Measurements from ENCODE around the gene CTAG2. TPM values are rescaled to one million over a fixed set of nuclear protein-coding genes. Genes with fewer than 3 reads are reported as not detected.

CTAG2 gene
- total and polyA plus RNA-seq, 10 of the 15 experiments (the other 5 are each of a cell fraction or from before 2014, with no cell fraction given) = 0.73 TPM; not detected in 9

DNA sequence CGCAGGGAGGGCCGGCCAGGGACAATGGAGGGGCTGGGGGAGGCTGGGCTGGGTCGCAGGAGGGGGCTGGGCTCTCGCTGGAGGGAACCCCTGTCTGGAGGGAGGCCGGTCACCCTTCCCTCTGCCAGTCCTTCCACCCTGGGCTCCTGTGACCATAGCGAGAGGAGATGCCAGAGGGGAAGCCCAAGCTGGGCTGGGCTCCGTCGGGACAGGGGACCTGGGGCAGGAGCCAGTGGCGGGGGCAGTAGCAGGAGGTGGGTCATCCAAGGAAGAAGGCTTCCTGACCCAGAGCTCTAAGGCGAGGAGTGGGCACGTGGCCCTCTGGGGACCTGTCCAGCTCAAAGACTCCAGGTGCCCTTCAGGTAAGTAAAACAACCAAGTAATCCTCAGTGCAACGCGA, 51.2 kb downstream of the CTAG2 start:
- Histone ChIP-seq H3K27ac (ENCODE audit: control insufficient read depth, insufficient read depth) (no peak overlapping the region), H3K4me3 (no peak overlapping the region), H3K4me2 (ENCODE audit: control insufficient read depth, insufficient read depth) (no peak overlapping the region), H3K36me3 (ENCODE audit: control insufficient read depth in 2 of 2, insufficient read depth in 2 of 2, low read length in 1 of 2) (no peaks in the 10 kb centered on the region), H3K4me1 (ENCODE audit: control insufficient read depth, insufficient read depth, low read length) (no peaks in the 10 kb centered on the region), H3K9ac (ENCODE audit: control insufficient read depth, insufficient read depth, low read length) (no peak overlapping the region), H3K9me3 (replicated peaks; ENCODE audit: control insufficient read depth, insufficient read depth, low read length) (no peaks in the 10 kb centered on the region; the same call in 2 of the 3 replicates), H2AFZ (ENCODE audit: control insufficient read depth, low read depth, low read length) (no peak overlapping the region), H4K20me1 (ENCODE audit: control insufficient read depth, insufficient read depth) (no peaks in the 10 kb centered on the region), H3K27me3 (replicated peaks in 1 of 2; ENCODE audit: control insufficient read depth in 2 of 2, insufficient read depth in 2 of 2, low read length in 1 of 2) (no peaks in the 10 kb centered on the region), H3K79me2 (ENCODE audit: control insufficient read depth, insufficient read depth, low read length) (no peaks in the 10 kb centered on the region)
- no TSS peak for BruUV-seq (replicated peaks)
- ATAC-seq (no peak), DNase-seq (ENCODE audit: low read depth, low spot score) (no peak), FAIRE-seq (no peak)
- ChIA-PET SMC1A (ENCODE audit: uncharacterized antibody, unreplicated experiment) (no interaction called here), CTCF (no interaction called here), RAD21 (ENCODE audit: unreplicated experiment) (no interaction called here), POLR2A (no interaction called here)
- in situ Hi-C loops (cut with MboI) (no loop called here), intact Hi-C loops (cut with micrococcal nuclease; ENCODE audit: unreplicated experiment) (no loop called here)
- TF ChIP-seq CBX5 (IDR thresholded peaks at IDR 0.05; ENCODE audit: low read depth) (no peak), ZNF217 (IDR thresholded peaks at IDR 0.05) (no peak), JUND (IDR thresholded peaks at IDR 0.05; ENCODE audit: low read depth, low read length) (no peak), SIX5 (IDR thresholded peaks at IDR 0.05; ENCODE audit: low read depth, low read length, severe bottlenecking) (no peak), ZBED1 (IDR thresholded peaks at IDR 0.05; ENCODE audit: borderline replicate concordance) (no peak), ZNF24 (IDR thresholded peaks at IDR 0.05) (no peak), BRCA1 (IDR thresholded peaks at IDR 0.05; ENCODE audit: low read depth, low read length) (no peak), BHLHE40 (IDR thresholded peaks at IDR 0.05; ENCODE audit: borderline replicate concordance in 1 of 2, low read depth in 2 of 2, low read length in 1 of 2) (no peak), HDAC6 (IDR thresholded peaks at IDR 0.05; ENCODE audit: unreplicated experiment) (no peak), BCL11A (IDR thresholded peaks at IDR 0.05; ENCODE audit: low read depth, low read length) (no peak), RELA (IDR thresholded peaks at IDR 0.05; ENCODE audit: borderline replicate concordance, partially characterized antibody) (no peak), CBX3 (IDR thresholded peaks at IDR 0.05; ENCODE audit: borderline replicate concordance, low read depth) (no peak), CREM (IDR thresholded peaks at IDR 0.05; ENCODE audit: low read depth) (no peak)
- TF ChIP-seq, protein P1, sequence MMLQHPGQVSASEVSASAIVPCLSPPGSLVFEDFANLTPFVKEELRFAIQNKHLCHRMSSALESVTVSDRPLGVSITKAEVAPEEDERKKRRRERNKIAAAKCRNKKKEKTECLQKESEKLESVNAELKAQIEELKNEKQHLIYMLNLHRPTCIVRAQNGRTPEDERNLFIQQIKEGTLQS (IDR thresholded peaks at IDR 0.05; ENCODE audit: borderline replicate concordance, extremely low read depth, low read depth, low read length) = no peak
- TF ChIP-seq, protein P2, sequence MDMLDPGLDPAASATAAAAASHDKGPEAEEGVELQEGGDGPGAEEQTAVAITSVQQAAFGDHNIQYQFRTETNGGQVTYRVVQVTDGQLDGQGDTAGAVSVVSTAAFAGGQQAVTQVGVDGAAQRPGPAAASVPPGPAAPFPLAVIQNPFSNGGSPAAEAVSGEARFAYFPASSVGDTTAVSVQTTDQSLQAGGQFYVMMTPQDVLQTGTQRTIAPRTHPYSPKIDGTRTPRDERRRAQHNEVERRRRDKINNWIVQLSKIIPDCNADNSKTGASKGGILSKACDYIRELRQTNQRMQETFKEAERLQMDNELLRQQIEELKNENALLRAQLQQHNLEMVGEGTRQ (IDR thresholded peaks at IDR 0.05; ENCODE audit: borderline replicate concordance, low read depth, low read length) = no peak
- WGBS (ENCODE audit: insufficient coverage, insufficient replicate concordance, low lambda C conversion rate, missing lambda C conversion rate) = 41% methylated on average over 12 of the region's 13 CpGs

Small RNAs within 50 kb of the gene (small RNA-seq; reads per million reads assigned to genes)
- gene AC244090.1 = not detected
- gene AC244107.2 = not detected

Other genes starting within 250 kb of the CTAG2 start
Only the 7 nearest of the 19 such genes appear.
- gene FAM3A, start 137.3 kb downstream of the CTAG2 start, total RNA-seq (2014; rRNA removed) = 11.0 and 16.3 TPM in 2 replicates
- 6.1 and 6.2 TPM in 2 replicates for gene FAM3A, start 137.3 kb downstream of the CTAG2 start, total RNA-seq (2014; rRNA removed; fragmentation: Illumina TruSeq; extraction: Trizol)
- 17.6 and 20.6 TPM in 2 replicates for gene FAM3A, start 137.3 kb downstream of the CTAG2 start, total RNA-seq (2021)
- 3.6 and 6.6 TPM in 2 replicates for gene FAM3A, start 137.3 kb downstream of the CTAG2 start, polyA plus RNA-seq (2011; rRNA removed)
- gene FAM3A, start 137.3 kb downstream of the CTAG2 start, polyA plus RNA-seq (2014; fragmentation: Illumina TruSeq; extraction: Trizol) = 2.1 and 5.0 TPM in 2 replicates
- 1 to 10 TPM in 1 of 2 experiments, under 1 TPM in 1; 0.29 to 1.1 TPM for gene FAM3A, start 137.3 kb downstream of the CTAG2 start, polyA plus RNA-seq (2014; fragmentation: Nextera tagmentation; extraction: Ambion mirVana)
- 21.1 and 24.5 TPM in 2 replicates for gene FAM3A, start 137.3 kb downstream of the CTAG2 start, polyA plus RNA-seq (2014; rRNA removed)
- 10 to 100 TPM; 17.6 to 17.9 TPM for gene FAM3A, start 137.3 kb downstream of the CTAG2 start, polyA plus RNA-seq (2016; fragmentation: Nextera tagmentation; extraction: Ambion mirVana)
- 26.9 and 35.5 TPM in 2 replicates for gene G6PD, start 106.7 kb downstream of the CTAG2 start, total RNA-seq (2014; rRNA removed)
- 17.2 and 19.5 TPM in 2 replicates for gene G6PD, start 106.7 kb downstream of the CTAG2 start, total RNA-seq (2014; rRNA removed; fragmentation: Illumina TruSeq; extraction: Trizol)
- gene G6PD, start 106.7 kb downstream of the CTAG2 start, total RNA-seq (2021) = 62.5 and 63.4 TPM in 2 replicates
- gene G6PD, start 106.7 kb downstream of the CTAG2 start, polyA plus RNA-seq (2011; rRNA removed) = 4.5 and 11.5 TPM in 2 replicates
- 22.3 and 48.4 TPM in 2 replicates for gene G6PD, start 106.7 kb downstream of the CTAG2 start, polyA plus RNA-seq (2014; fragmentation: Illumina TruSeq; extraction: Trizol)
- gene G6PD, start 106.7 kb downstream of the CTAG2 start, polyA plus RNA-seq (2014; fragmentation: Nextera tagmentation; extraction: Ambion mirVana) = 1 to 10 TPM; 1.6 to 3.8 TPM
- 38.8 and 47.3 TPM in 2 replicates for gene G6PD, start 106.7 kb downstream of the CTAG2 start, polyA plus RNA-seq (2014; rRNA removed)
- gene G6PD, start 106.7 kb downstream of the CTAG2 start, polyA plus RNA-seq (2016; fragmentation: Nextera tagmentation; extraction: Ambion mirVana) = 10 to 100 TPM; 26.2 to 30.7 TPM
- gene IKBKG, start 106.0 kb downstream of the CTAG2 start, total RNA-seq (2014; rRNA removed) = 16.0 and 16.3 TPM in 2 replicates
- gene IKBKG, start 106.0 kb downstream of the CTAG2 start, total RNA-seq (2014; rRNA removed; fragmentation: Illumina TruSeq; extraction: Trizol) = 10.2 TPM in 2 replicates
- gene IKBKG, start 106.0 kb downstream of the CTAG2 start, total RNA-seq (2021) = 28.1 and 30.6 TPM in 2 replicates
- gene IKBKG, start 106.0 kb downstream of the CTAG2 start, polyA plus RNA-seq (2011; rRNA removed) = 8.0 and 17.3 TPM in 2 replicates
- gene IKBKG, start 106.0 kb downstream of the CTAG2 start, polyA plus RNA-seq (2014; fragmentation: Illumina TruSeq; extraction: Trizol) = 2.5 and 8.0 TPM in 2 replicates
- 1 to 10 TPM in 1 of 2 experiments, under 1 TPM in 1; 0.35 to 1.5 TPM for gene IKBKG, start 106.0 kb downstream of the CTAG2 start, polyA plus RNA-seq (2014; fragmentation: Nextera tagmentation; extraction: Ambion mirVana)
- gene IKBKG, start 106.0 kb downstream of the CTAG2 start, polyA plus RNA-seq (2014; rRNA removed) = 30.7 and 33.0 TPM in 2 replicates
- gene IKBKG, start 106.0 kb downstream of the CTAG2 start, polyA plus RNA-seq (2016; fragmentation: Nextera tagmentation; extraction: Ambion mirVana) = 10 to 100 TPM; 21.8 to 24.0 TPM
- gene CTAG1A, start 68.4 kb downstream of the CTAG2 start, total RNA-seq (2014; rRNA removed) = not detected in 2 replicates
- not detected in 2 replicates for gene CTAG1A, start 68.4 kb downstream of the CTAG2 start, total RNA-seq (2014; rRNA removed; fragmentation: Illumina TruSeq; extraction: Trizol)
- not detected in 2 replicates for gene CTAG1A, start 68.4 kb downstream of the CTAG2 start, total RNA-seq (2021)
- not detected in 2 replicates for gene CTAG1A, start 68.4 kb downstream of the CTAG2 start, polyA plus RNA-seq (2011; rRNA removed)
- not detected in 2 replicates for gene CTAG1A, start 68.4 kb downstream of the CTAG2 start, polyA plus RNA-seq (2014; fragmentation: Illumina TruSeq; extraction: Trizol)
- not detected for gene CTAG1A, start 68.4 kb downstream of the CTAG2 start, polyA plus RNA-seq (2014; fragmentation: Nextera tagmentation; extraction: Ambion mirVana)
- not detected in 2 replicates for gene CTAG1A, start 68.4 kb downstream of the CTAG2 start, polyA plus RNA-seq (2014; rRNA removed)
- not detected for gene CTAG1A, start 68.4 kb downstream of the CTAG2 start, polyA plus RNA-seq (2016; fragmentation: Nextera tagmentation; extraction: Ambion mirVana)
- gene CTAG1B, start 34.3 kb downstream of the CTAG2 start, total RNA-seq (2014; rRNA removed) = not detected in 2 replicates
- not detected in 2 replicates for gene CTAG1B, start 34.3 kb downstream of the CTAG2 start, total RNA-seq (2014; rRNA removed; fragmentation: Illumina TruSeq; extraction: Trizol)
- not detected in 2 replicates for gene CTAG1B, start 34.3 kb downstream of the CTAG2 start, total RNA-seq (2021)
- gene CTAG1B, start 34.3 kb downstream of the CTAG2 start, polyA plus RNA-seq (2011; rRNA removed) = not detected in 2 replicates
- not detected in 2 replicates for gene CTAG1B, start 34.3 kb downstream of the CTAG2 start, polyA plus RNA-seq (2014; fragmentation: Illumina TruSeq; extraction: Trizol)
- not detected for gene CTAG1B, start 34.3 kb downstream of the CTAG2 start, polyA plus RNA-seq (2014; fragmentation: Nextera tagmentation; extraction: Ambion mirVana)
- gene CTAG1B, start 34.3 kb downstream of the CTAG2 start, polyA plus RNA-seq (2014; rRNA removed) = not detected in 2 replicates
- gene CTAG1B, start 34.3 kb downstream of the CTAG2 start, polyA plus RNA-seq (2016; fragmentation: Nextera tagmentation; extraction: Ambion mirVana) = not detected
- gene GAB3, start 97.5 kb upstream of the CTAG2 start, total RNA-seq (2014; rRNA removed) = 0.85 and 1.3 TPM in 2 replicates
- gene GAB3, start 97.5 kb upstream of the CTAG2 start, total RNA-seq (2014; rRNA removed; fragmentation: Illumina TruSeq; extraction: Trizol) = 0.88 and 0.89 TPM in 2 replicates
- gene GAB3, start 97.5 kb upstream of the CTAG2 start, total RNA-seq (2021) = 0.96 and 2.0 TPM in 2 replicates
- gene GAB3, start 97.5 kb upstream of the CTAG2 start, polyA plus RNA-seq (2011; rRNA removed) = 0.14 and 0.23 TPM in 2 replicates
- gene GAB3, start 97.5 kb upstream of the CTAG2 start, polyA plus RNA-seq (2014; fragmentation: Illumina TruSeq; extraction: Trizol) = 0.93 and 1.0 TPM in 2 replicates
- gene GAB3, start 97.5 kb upstream of the CTAG2 start, polyA plus RNA-seq (2014; fragmentation: Nextera tagmentation; extraction: Ambion mirVana) = under 1 TPM; 0.29 to 0.69 TPM
- 0.66 and 1.4 TPM in 2 replicates for gene GAB3, start 97.5 kb upstream of the CTAG2 start, polyA plus RNA-seq (2014; rRNA removed)
- gene GAB3, start 97.5 kb upstream of the CTAG2 start, polyA plus RNA-seq (2016; fragmentation: Nextera tagmentation; extraction: Ambion mirVana) = under 1 TPM; 0.10 to 0.86 TPM
- 70.1 and 78.1 TPM in 2 replicates for gene DKC1, start 109.3 kb upstream of the CTAG2 start, total RNA-seq (2014; rRNA removed)
- gene DKC1, start 109.3 kb upstream of the CTAG2 start, total RNA-seq (2014; rRNA removed; fragmentation: Illumina TruSeq; extraction: Trizol) = 112 and 121 TPM in 2 replicates
- 111 TPM in 2 replicates for gene DKC1, start 109.3 kb upstream of the CTAG2 start, total RNA-seq (2021)
- 102 and 112 TPM in 2 replicates for gene DKC1, start 109.3 kb upstream of the CTAG2 start, polyA plus RNA-seq (2011; rRNA removed)
- gene DKC1, start 109.3 kb upstream of the CTAG2 start, polyA plus RNA-seq (2014; fragmentation: Illumina TruSeq; extraction: Trizol) = 142 and 145 TPM in 2 replicates
- gene DKC1, start 109.3 kb upstream of the CTAG2 start, polyA plus RNA-seq (2014; fragmentation: Nextera tagmentation; extraction: Ambion mirVana) = 100 to 1,000 TPM; 106 to 159 TPM
- 89.5 and 93.2 TPM in 2 replicates for gene DKC1, start 109.3 kb upstream of the CTAG2 start, polyA plus RNA-seq (2014; rRNA removed)
- 100 to 1,000 TPM; 135 to 136 TPM for gene DKC1, start 109.3 kb upstream of the CTAG2 start, polyA plus RNA-seq (2016; fragmentation: Nextera tagmentation; extraction: Ambion mirVana)